GM23338 (cell line): ENCODE measurements around the gene KRTAP12-4. TPM values are rescaled to one million over a fixed set of nuclear protein-coding genes. Genes with fewer than 3 reads are reported as not detected.

Source experiments
- ETS1 ChIP-seq: IDR thresholded peaks from 2 replicates; pipeline ENCODE4 v1.6.1; 2016; ENCODE audit warnings: antibody characterized with exemption
- EZH2phosphoT487 ChIP-seq: fragments of 200-600 bp; sonication (generic); IDR thresholded peaks from one replicate; pipeline ENCODE4 v1.8.1; 2018; ENCODE audit warnings: antibody characterized with exemption; ENCODE audit not compliant: unreplicated experiment
- NANOG ChIP-seq: IDR thresholded peaks from 2 replicates; pipeline ENCODE4 v1.6.1; 2016; ENCODE audit warnings: antibody characterized with exemption, borderline replicate concordance
- REST ChIP-seq: IDR thresholded peaks from one replicate; pipeline ENCODE4 v1.6.1; 2018; ENCODE audit warnings: antibody characterized with exemption; ENCODE audit not compliant: unreplicated experiment
- ZNF462 ChIP-seq: fragments of 250-450 bp; sonication (Bioruptor Pico); IDR thresholded peaks from 2 replicates; pipeline ENCODE4 v1.5.0; 2020; ENCODE audit warnings: mild to moderate bottlenecking, moderate library complexity
- polyA plus RNA-seq: library from polyadenylated mRNA; unstranded; fragments of >200 nt; fragmentation: Nextera tagmentation; extraction: Ambion mirVana; gene quantifications from 2 replicates; pipeline ENCODE4 v1.2.1, GENCODE V29; 2016
- total RNA-seq: library from RNA; depleted of rRNA; stranded (reverse); fragments of >200 nt; shearing (Covaris generic); gene quantifications from 2 replicates; pipeline ENCODE4 v1.2.3, GENCODE V29; 2014

Gene KRTAP12-4
- total and polyA plus RNA-seq, 2 experiments from 2014 or later, result not detected

GRCh38 chr21:44657635-44658540 lies 3.4 kb upstream of the KRTAP12-4 start, which contains the start of gene KRTAP12-3 (continued):
- TF ChIP-seq ZNF462 (CRISPR knock-in tag), result no peak
- TF ChIP-seq ETS1, result no peak
- no peak for TF ChIP-seq REST
- TF ChIP-seq EZH2phosphoT487, result no peak
- no peak for TF ChIP-seq NANOG
